Small intestine (tissue), 7 donors: ENCODE results near the gene CALCOCO2. TPM values are rescaled to one million over a fixed set of nuclear protein-coding genes. Genes with fewer than 3 reads are reported as not detected.

ENCODE experiments used
- DNase-seq, 2 donors: peaks; one replicate each; pipeline versions ENCODE4 v3.0.0 to v3.0.0-alpha.2; 2013
- FAIRE-seq: peaks from 2 replicates; lab custom pipeline; 2012; peaks lifted over from hg19 to GRCh38; lab: Jason Lieb, UNC
- H3K27ac ChIP-seq, 3 donors: one replicate each; pipeline ENCODE4 v1.5.1; 2013; ENCODE audit warnings: low read length in 2 of 3, mild to moderate bottlenecking in 2 of 3, control low read depth in 1 of 3, inconsistent platforms in 1 of 3, low read depth in 1 of 3, moderate library complexity in 1 of 3
- H3K27me3 ChIP-seq, 3 donors: one replicate each; pipeline ENCODE4 v1.6.1; 2013; ENCODE audit warnings: low read length in 3 of 3, inconsistent platforms in 1 of 3; ENCODE audit not compliant: control insufficient read depth in 3 of 3, insufficient read depth in 3 of 3
- H3K36me3 ChIP-seq, 3 donors: one replicate each; pipeline ENCODE4 v1.6.1; 2013; ENCODE audit warnings: low read length in 3 of 3, inconsistent platforms in 1 of 3, low read depth in 1 of 3, mild to moderate bottlenecking in 1 of 3, moderate library complexity in 1 of 3; ENCODE audit not compliant: control insufficient read depth in 3 of 3, insufficient read depth in 2 of 3
- H3K4me1 ChIP-seq, 3 donors: one replicate each; pipeline ENCODE4 v1.6.1; 2013; ENCODE audit warnings: low read length in 2 of 3, inconsistent platforms in 1 of 3, low read depth in 1 of 3, mild to moderate bottlenecking in 1 of 3, moderate library complexity in 1 of 3; ENCODE audit not compliant: control insufficient read depth in 3 of 3, insufficient read depth in 2 of 3
- H3K4me3 ChIP-seq, 3 donors: one replicate each; pipeline ENCODE4 v1.5.1; 2013; ENCODE audit warnings: low read length in 3 of 3, control low read depth in 1 of 3, inconsistent platforms in 1 of 3, low read depth in 1 of 3, mild to moderate bottlenecking in 1 of 3, moderate library complexity in 1 of 3
- H3K9me3 ChIP-seq, 2 donors: one replicate each; pipeline ENCODE4 v1.6.1; 2013; ENCODE audit warnings: low read depth in 1 of 2, low read length in 1 of 2; ENCODE audit not compliant: control insufficient read depth in 2 of 2, insufficient read depth in 1 of 2
- WGBS, 3 donors: extraction: QIAGEN DNeasy Blood & Tissue Kit; methylation state at CpG; one replicate each; pipeline ENCODE4 v1.1.7; 2013; 5-methylcytosine and 5-hydroxymethylcytosine counted together
- polyA plus RNA-seq, 4 donors: library from polyadenylated mRNA; stranded (reverse) in 3 of 4; unstranded in 1 of 4; fragments of 200-250 nt in 3 of 4; fragments of 120-200 nt in 1 of 4; gene quantifications; one replicate each; pipeline versions ENCODE4 v1.2.1 to v1.2.3, GENCODE V29; 2013
- donor health status: healthy with polysubstance abuse.
- donor health status: control.
- donor health status: control.
- donor health status: Bipolar disorder and iron deficiency.
- donor health status: healthy.

The CALCOCO2 gene
- polyA plus RNA-seq, 4 donors: 72.1 to 170 (median 87.8) TPM

DNA sequence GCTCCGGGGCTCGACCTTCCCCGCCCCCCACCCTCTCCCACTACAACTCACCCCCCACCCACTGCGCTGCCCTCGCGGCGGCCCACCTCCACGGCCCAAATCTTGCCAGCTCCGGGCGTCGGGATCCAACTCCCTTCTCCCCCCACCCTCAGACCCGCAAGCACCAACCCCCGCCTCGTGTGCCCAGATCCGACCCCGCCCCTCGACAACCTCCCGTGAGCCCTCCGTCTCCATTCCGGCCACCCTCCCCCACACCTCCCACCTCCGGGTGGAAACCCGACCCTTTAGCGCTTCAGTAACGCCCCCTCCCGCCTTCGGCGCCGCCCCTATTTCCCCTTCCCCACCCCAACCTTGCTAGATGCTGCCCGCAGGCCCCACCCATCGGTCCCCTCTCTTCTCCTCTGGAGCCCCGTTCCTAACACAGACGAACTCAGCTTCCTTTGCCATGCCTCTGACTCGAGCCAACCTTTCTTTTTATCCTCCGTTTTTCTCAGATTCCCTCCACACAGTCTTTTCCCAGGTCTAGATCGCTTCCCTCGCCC lies 78.1 kb downstream of the CALCOCO2 start:
- Histone ChIP-seq H3K4me1 (peaks cover 2 to 22% (median 13%) of the 10 kb centered on the region in 3 donors), H3K9me3 (no peaks in the 10 kb centered on the region), H3K4me3 (peak overlapping the region; percentile 69 to 98 (median 86)), H3K27ac (peak overlapping the region; percentile 81 to 93 (median 92)), H3K27me3 (no peaks in the 10 kb centered on the region), H3K36me3 (peaks cover 3 to 15% (median 5%) of the 10 kb centered on the region in 3 donors)
- DNase-seq (peak; percentile 34 to 84), FAIRE-seq (no peak)
- WGBS, 3 donors: 1 to 2% (median 1%) methylated on average over 30 to 36 of the region's 36 CpGs

DNA sequence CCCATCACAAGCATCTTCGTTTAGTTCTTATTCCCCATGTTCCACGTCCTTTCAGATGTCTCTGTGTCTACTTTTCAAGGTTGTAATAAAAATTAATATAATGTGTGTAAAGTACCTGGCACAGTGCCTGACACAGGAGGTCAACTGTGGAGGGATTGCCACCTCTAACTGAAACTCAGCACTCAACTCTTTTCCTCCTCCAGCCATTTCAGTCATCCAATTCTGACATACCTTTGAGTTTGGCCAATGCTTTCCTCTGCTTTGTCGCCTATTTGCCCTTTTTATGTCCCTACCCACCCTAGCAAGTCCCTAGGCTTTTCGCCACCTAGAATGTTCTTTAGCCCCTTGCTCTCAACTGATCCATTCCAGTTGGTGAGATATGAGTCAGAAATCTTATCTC lies 78.9 kb downstream of the CALCOCO2 start:
- Histone ChIP-seq H3K27ac (no peak overlapping the region), H3K4me1 (peaks cover 2 to 22% (median 13%) of the 10 kb centered on the region in 3 donors)

DNA sequence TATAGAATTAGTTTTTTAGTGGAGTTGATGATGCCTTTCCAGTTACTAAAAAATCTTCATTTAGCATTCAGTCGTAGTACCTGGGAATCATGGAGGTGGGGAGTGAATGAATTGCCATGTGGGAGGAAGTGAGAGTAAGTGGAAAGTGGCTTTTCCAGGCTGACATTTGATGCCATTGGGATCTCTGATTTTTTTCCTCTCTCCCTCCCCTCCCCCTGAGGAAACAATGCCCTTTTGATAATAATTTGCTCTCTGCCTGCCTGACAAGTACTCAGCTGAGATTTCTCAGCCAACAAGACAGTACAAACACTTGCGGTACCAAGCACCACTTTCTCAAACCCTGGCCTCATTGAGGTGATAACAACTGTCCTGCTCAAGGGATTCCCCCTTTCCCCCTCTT lies 79.5 kb downstream of the CALCOCO2 start:
- H3K27ac ChIP-seq: no peak overlapping the region
- H3K36me3 ChIP-seq: peaks cover 4 to 22% (median 5%) of the 10 kb centered on the region in 3 donors
- H3K4me1 ChIP-seq: peaks cover 2 to 22% (median 13%) of the 10 kb centered on the region in 3 donors
- no peak for DNase-seq
- no peaks in the 10 kb centered on the region for H3K9me3 ChIP-seq
- H3K27me3 ChIP-seq: no peaks in the 10 kb centered on the region
- WGBS, 3 donors: 45 to 57% (median 53%) methylated on average over 2 of the region's 2 CpGs
- H3K4me3 ChIP-seq: no peak overlapping the region
- no peak for FAIRE-seq

More for the DNA sequence above, 78.9 kb downstream of the CALCOCO2 start:
- H3K4me3 ChIP-seq: peak overlapping the region in 2 of 3 donors; percentile 69 to 86
- no peaks in the 10 kb centered on the region for H3K9me3 ChIP-seq
- 38 to 47% (median 45%) methylated on average over 4 of the region's 4 CpGs for WGBS, 3 donors
- no peak for FAIRE-seq
- DNase-seq: no peak
- H3K27me3 ChIP-seq: no peaks in the 10 kb centered on the region
- peaks cover 4 to 18% (median 5%) of the 10 kb centered on the region in 3 donors for H3K36me3 ChIP-seq

DNA sequence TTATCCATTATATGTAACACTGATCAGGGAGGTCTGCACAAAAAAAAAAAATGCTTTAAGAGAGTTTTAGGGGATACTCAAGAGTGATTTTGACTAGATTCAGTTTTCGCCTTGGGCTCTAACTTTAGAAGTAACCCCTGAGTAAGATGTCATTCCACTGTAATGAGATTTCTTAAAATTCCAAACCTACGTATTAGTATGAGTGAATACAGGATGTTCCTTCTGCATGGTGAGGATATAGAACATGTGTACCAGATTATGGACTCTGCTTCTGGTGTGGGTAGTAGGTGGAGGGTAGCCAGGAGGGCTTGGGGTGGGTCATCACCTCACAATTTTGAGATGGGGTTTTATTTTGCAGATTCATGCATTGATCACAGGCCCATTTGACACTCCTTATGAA lies 81.6 kb downstream of the CALCOCO2 start:
- FAIRE-seq (no peak), DNase-seq (no peak)
- no peak overlapping the region for H3K27ac ChIP-seq
- no peaks in the 10 kb centered on the region for H3K9me3 ChIP-seq
- peaks cover 4 to 37% (median 10%) of the 10 kb centered on the region in 3 donors for H3K36me3 ChIP-seq
- no peak overlapping the region for H3K4me3 ChIP-seq
- peaks cover 2 to 21% (median 13%) of the 10 kb centered on the region in 3 donors for H3K4me1 ChIP-seq
- H3K27me3 ChIP-seq: no peaks in the 10 kb centered on the region
- WGBS, 3 donors: 91 to 94% (median 94%) methylated on average over 2 of the region's 2 CpGs

Other genes starting within 250 kb of the CALCOCO2 start
- 10 to 100 TPM in 1 of 4 donors, 1 to 10 TPM in 2, not detected in 1; 1.4 to 19.6 (median 5.7) TPM for gene HOXB3, start 240.8 kb upstream of the CALCOCO2 start, polyA plus RNA-seq
- gene HOXB5, start 237.3 kb upstream of the CALCOCO2 start, polyA plus RNA-seq: 1 to 10 TPM in 2 of 4 donors, not detected in 2; 5.8 to 9.8 TPM
- 10 to 100 TPM in 1 of 4 donors, 1 to 10 TPM in 2, under 1 TPM in 1; 0.45 to 17.5 (median 4.0) TPM for gene HOXB6, start 226.0 kb upstream of the CALCOCO2 start, polyA plus RNA-seq
- 10 to 100 TPM in 1 of 4 donors, 1 to 10 TPM in 2, not detected in 1; 4.3 to 13.9 (median 4.9) TPM for gene HOXB7, start 220.0 kb upstream of the CALCOCO2 start, polyA plus RNA-seq
- gene HOXB8, start 215.7 kb upstream of the CALCOCO2 start, polyA plus RNA-seq: 1 to 10 TPM in 1 of 4 donors, under 1 TPM in 1, not detected in 2; 0.12 to 2.9 TPM
- 10 to 100 TPM in 1 of 4 donors, under 1 TPM in 2, not detected in 1; 0.07 to 16.7 (median 0.54) TPM for gene HOXB9, start 204.7 kb upstream of the CALCOCO2 start, polyA plus RNA-seq
- gene PRAC1, start 108.5 kb upstream of the CALCOCO2 start, polyA plus RNA-seq: not detected
- gene PRAC2, start 107.8 kb upstream of the CALCOCO2 start, polyA plus RNA-seq: not detected
- gene HOXB13, start 102.3 kb upstream of the CALCOCO2 start, polyA plus RNA-seq: under 1 TPM in 1 of 4 donors, not detected in 3; 0.22 TPM
- 1 to 10 TPM; 1.6 to 4.2 (median 2.9) TPM for gene TTLL6, start 13.8 kb upstream of the CALCOCO2 start, polyA plus RNA-seq
- gene ATP5MC1, start 61.8 kb downstream of the CALCOCO2 start, polyA plus RNA-seq: 100 to 1,000 TPM; 177 to 579 (median 438) TPM
- gene UBE2Z, start 77.4 kb downstream of the CALCOCO2 start, polyA plus RNA-seq: 10 to 100 TPM; 39.1 to 67.7 (median 43.7) TPM
- 100 to 1,000 TPM in 3 of 4 donors, 10 to 100 TPM in 1; 96.3 to 159 (median 151) TPM for gene SNF8, start 113.8 kb downstream of the CALCOCO2 start, polyA plus RNA-seq
- gene GIP, start 137.6 kb downstream of the CALCOCO2 start, polyA plus RNA-seq: 100 to 1,000 TPM in 1 of 4 donors, 10 to 100 TPM in 2, not detected in 1; 40.0 to 167 (median 65.1) TPM
- 10 to 100 TPM in 1 of 4 donors, under 1 TPM in 2, not detected in 1; 0.30 to 34.0 (median 0.45) TPM for gene IGF2BP1, start 166.3 kb downstream of the CALCOCO2 start, polyA plus RNA-seq